BE2C (cell line): ENCODE results near the gene WNT7B.

ENCODE experiments used
- DNase-seq: peaks from one replicate; pipeline ENCODE4 v3.0.0-alpha.2; 2020
- H3K27me3 ChIP-seq: fragments of 250-450 bp; sonication (Bioruptor Pico); 2 replicates; pipeline ENCODE4 v1.5.1; 2020; ENCODE audit warnings: mild to moderate bottlenecking
- H3K36me3 ChIP-seq: fragments of 250-450 bp; sonication (Bioruptor Pico); 2 replicates; pipeline ENCODE4 v1.5.1; 2020; ENCODE audit warnings: mild to moderate bottlenecking
- H3K4me1 ChIP-seq: fragments of 250-450 bp; sonication (Bioruptor Pico); 2 replicates; pipeline ENCODE4 v1.5.1; 2020
- H3K4me3 ChIP-seq: 2 replicates; pipeline ENCODE4 v1.5.1; 2011; ENCODE audit warnings: low read depth, low read length
- H3K9me3 ChIP-seq: fragments of 250-450 bp; sonication (Bioruptor Pico); 2 replicates; pipeline ENCODE4 v1.5.1; 2020
- TF ChIP-seq, protein P1 (sequence below): IDR thresholded peaks from 2 replicates; pipeline ENCODE4 v1.5.1; 2012; ENCODE audit warnings: mild to moderate bottlenecking, low read depth, low read length

WNT7B gene

DNA sequence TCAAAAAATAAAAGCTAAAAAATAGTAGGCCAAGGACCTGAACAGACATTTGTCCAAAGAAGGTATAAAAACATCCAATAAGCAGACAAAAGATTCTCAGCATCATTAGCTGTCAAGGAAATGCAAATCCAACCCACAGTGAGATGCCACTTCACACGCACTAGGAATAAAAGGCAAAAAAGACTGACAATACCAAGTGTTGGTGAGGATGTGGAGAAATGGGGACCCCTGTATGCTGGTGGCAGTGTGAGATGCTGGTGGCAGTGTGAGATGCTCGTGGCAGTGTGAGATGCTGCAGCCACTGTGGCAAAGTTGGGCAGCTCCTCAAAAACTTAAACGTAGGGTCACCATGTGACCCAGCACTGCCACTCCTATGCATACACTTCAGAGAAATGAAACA lies 38.0 kb downstream of the WNT7B start:
- Histone ChIP-seq H3K36me3 (no peaks in the 10 kb centered on the region), H3K27me3 (no peaks in the 10 kb centered on the region), H3K4me3 (no peak overlapping the region), H3K4me1 (peaks cover 14% of the 10 kb centered on the region), H3K9me3 (no peaks in the 10 kb centered on the region)
- no peak for DNase-seq
- TF ChIP-seq, protein P1, sequence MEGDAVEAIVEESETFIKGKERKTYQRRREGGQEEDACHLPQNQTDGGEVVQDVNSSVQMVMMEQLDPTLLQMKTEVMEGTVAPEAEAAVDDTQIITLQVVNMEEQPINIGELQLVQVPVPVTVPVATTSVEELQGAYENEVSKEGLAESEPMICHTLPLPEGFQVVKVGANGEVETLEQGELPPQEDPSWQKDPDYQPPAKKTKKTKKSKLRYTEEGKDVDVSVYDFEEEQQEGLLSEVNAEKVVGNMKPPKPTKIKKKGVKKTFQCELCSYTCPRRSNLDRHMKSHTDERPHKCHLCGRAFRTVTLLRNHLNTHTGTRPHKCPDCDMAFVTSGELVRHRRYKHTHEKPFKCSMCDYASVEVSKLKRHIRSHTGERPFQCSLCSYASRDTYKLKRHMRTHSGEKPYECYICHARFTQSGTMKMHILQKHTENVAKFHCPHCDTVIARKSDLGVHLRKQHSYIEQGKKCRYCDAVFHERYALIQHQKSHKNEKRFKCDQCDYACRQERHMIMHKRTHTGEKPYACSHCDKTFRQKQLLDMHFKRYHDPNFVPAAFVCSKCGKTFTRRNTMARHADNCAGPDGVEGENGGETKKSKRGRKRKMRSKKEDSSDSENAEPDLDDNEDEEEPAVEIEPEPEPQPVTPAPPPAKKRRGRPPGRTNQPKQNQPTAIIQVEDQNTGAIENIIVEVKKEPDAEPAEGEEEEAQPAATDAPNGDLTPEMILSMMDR = no peak

DNA sequence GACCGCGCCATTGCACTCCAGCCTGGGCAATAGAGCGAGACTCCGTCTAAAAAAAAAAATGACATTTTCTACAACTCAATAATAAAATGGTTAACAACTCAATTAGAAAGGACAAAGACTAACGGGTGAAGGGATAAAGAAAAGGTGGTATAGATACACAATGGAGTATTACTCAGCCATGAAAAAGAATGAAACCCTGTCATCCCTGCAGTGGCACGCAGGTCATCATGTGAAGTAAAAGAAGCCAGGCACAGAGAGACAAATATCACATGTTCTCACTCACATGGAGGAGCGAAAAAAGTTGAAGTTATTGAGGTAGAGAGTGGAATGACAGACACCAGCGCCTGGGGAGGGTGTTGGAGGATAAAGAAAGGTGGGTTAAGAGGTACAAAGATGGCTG lies 39.0 kb downstream of the WNT7B start:
- H3K27me3 ChIP-seq = no peaks in the 10 kb centered on the region
- no peaks in the 10 kb centered on the region for H3K36me3 ChIP-seq
- H3K4me1 ChIP-seq = peaks cover 14% of the 10 kb centered on the region
- H3K9me3 ChIP-seq = no peaks in the 10 kb centered on the region
- no peak overlapping the region for H3K4me3 ChIP-seq
- DNase-seq = no peak
- TF ChIP-seq, protein P1 = no peak

DNA sequence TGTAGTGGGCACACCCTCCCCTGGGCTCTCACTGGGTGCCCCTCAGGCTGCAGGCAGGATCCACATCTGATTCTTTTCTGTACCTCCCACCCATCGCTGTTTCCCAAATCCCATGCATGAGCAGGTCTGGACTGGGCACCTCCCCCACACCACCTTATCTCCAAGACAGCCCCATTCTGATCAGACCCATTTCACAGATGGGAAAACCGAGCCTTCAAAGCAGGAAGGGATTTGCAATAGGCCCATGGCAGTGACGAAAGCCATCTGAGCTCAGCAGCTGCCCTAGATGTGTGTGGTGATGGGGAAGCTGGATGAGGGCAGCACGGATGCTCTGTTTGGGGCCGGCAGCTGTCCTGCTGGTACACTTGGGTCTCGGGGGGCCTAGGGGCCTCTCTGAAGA lies 41.4 kb downstream of the WNT7B start:
- TF ChIP-seq, protein P1 = no peak
- Histone ChIP-seq H3K9me3 (no peaks in the 10 kb centered on the region), H3K36me3 (no peaks in the 10 kb centered on the region), H3K4me1 (peaks cover 26% of the 10 kb centered on the region), H3K4me3 (no peak overlapping the region), H3K27me3 (no peaks in the 10 kb centered on the region)
- DNase-seq = no peak

DNA sequence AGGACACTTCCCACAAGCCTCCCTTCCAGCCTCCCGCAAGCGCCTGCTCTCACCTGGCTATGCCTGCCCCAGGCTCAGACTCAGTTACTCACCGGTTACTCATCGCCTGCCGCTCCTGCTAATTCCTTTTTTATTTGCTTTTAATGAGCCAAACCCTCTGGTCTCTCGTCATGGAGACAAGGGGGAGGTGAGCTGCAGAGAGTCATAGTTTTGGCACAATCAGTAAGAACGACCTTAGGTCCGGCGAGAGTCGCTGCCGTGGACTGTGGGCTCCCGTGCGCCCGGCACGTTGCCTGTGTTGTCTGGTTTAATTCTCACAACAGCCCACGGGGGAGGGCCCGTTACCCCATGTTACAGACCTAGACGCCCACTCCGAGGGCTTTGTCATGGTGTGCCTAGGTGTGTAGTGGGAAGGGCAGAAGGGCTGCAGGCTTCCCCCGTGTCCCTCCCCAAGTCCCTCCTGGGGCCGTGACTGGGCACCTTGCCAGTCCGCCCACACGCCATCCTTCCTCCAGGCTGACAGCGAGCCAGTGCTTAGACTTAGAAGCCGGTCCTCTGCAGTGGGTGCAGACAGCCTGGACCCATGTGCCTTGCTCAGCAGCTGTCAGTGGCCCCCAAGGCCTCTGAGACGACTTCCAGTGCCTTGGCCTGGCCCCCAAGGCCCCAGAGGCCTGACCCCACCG lies 42.2 kb downstream of the WNT7B start:
- H3K36me3 ChIP-seq = no peaks in the 10 kb centered on the region
- H3K9me3 ChIP-seq = no peaks in the 10 kb centered on the region
- peak overlapping the region; percentile 49 for H3K4me3 ChIP-seq
- TF ChIP-seq, protein P1 = no peak
- peak; percentile 73 for DNase-seq
- H3K27me3 ChIP-seq = no peaks in the 10 kb centered on the region
- peaks cover 31% of the 10 kb centered on the region for H3K4me1 ChIP-seq

DNA sequence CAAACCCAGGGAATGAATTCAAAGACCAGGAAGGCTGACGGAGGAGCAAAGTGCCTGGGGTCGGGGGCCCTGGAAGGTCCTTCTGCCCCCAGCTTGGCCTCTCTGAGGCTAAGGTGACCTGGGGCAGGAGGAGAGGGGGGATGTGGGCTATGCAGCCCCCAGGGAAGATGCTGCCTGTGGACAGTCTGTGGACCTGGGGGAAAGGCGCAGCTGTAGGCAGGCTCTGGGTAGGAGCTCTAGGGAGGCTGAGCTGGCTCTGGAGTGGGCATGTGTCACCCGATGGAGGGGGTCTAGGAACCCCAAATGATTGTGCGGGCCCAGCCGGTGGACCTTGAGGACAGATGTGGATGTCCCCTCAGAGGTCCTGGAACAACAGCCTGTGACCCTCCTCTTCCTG lies 42.8 kb downstream of the WNT7B start:
- no peak for DNase-seq
- H3K4me1 ChIP-seq = peaks cover 34% of the 10 kb centered on the region
- TF ChIP-seq, protein P1 = no peak
- no peaks in the 10 kb centered on the region for H3K36me3 ChIP-seq
- H3K4me3 ChIP-seq = no peak overlapping the region
- no peaks in the 10 kb centered on the region for H3K27me3 ChIP-seq
- no peaks in the 10 kb centered on the region for H3K9me3 ChIP-seq

DNA sequence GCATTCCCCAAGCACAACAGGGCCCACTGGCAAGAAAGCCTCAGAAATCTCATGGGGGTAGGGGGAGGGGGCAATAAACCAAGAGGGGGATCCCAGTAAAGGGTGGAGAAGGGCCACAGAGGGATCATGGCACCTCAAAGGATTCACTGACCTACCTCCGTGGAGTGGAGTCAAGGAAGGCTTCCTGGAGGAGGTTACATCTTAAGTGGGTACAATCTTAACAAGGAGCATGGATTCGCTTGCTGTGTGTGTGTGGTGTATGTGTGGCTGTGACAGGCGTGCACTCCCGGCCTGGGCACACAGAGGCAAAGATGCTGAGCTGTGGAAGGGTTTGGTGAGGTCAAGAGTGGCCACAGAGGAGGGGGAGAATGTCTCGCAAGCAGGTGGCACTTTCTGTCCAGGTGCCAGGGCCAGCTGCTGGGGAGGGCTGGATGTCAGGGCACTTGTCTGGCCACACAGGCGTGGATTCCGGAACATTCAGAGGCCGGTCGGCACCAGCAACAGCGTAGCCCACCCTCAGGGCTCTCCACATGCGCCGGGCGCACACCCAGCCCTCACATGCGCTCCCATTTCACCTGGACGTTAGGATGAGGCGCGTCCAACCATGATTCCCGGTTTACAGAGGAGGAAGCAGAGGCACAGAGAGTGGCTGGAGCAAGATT lies 43.3 kb downstream of the WNT7B start:
- H3K36me3 ChIP-seq = no peaks in the 10 kb centered on the region
- TF ChIP-seq, protein P1 = no peak
- H3K4me1 ChIP-seq = peaks cover 34% of the 10 kb centered on the region
- no peaks in the 10 kb centered on the region for H3K27me3 ChIP-seq
- H3K9me3 ChIP-seq = no peaks in the 10 kb centered on the region
- H3K4me3 ChIP-seq = no peak overlapping the region
- no peak for DNase-seq
